Fibroblast of skin of scalp (primary cell): ENCODE data around the gene CIPC. TPM values are rescaled to one million over a fixed set of nuclear protein-coding genes. Genes with fewer than 3 reads are reported as not detected.

Source experiments
- DNase-seq: peaks from one replicate; pipeline ENCODE4 v3.0.0-alpha.2; 2013
- polyA plus RNA-seq, 2 experiments: library from polyadenylated mRNA; unstranded; fragments of 120-200 nt; gene quantifications; one replicate each; pipeline ENCODE4 v1.2.1, GENCODE V29; 2013; ENCODE audit not compliant: insufficient read length in 2 of 2

The CIPC gene
- 7.7 TPM for polyA plus RNA-seq (2013, experiment 1 of 2; ENCODE audit: insufficient read length)
- polyA plus RNA-seq (2013, experiment 2 of 2; ENCODE audit: insufficient read length): 8.4 TPM

DNA sequence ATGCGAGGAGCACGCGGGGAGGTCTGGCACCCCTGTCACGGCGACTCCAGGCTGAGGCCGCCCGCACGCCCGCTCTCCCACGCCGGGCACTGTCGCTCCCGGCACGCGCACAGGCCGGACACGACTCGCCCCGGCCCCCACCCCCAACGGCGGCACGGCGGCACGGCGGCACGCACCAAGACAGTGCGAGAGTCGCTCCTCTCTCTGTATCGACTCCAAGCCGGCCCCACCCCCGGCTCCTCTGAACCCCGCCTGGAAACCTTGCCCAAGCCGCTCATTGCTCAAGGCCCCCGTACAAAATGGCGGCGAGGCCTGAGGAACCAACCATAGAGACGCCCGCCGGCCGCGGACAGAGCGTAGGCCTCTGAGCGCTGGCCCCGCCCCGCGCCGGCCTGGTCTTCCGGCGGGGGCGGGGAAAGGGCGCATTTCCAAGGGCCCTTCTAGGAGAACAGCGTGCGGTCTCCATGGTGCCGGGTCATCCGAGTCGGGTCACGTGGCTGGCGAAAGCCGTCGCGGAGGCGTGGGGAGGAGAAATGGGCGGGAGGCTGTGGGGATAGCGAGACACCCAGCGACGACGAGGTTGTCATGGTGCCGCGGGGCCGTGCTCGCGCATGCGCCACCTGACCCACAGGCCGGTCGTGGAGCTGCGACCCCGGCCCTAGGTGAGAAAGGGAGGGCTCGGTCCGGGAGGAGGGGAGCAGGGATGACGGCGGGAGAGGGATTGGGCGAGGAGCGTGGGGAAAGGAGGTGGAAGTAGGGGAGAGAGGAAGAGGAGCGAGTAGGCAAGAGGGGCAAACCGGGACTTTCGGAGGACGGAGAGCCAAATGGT, at the start of gene CIPC:
CIPC (plus strand) TSS at position 559 of the 829 bp plus-strand sequence. CDS start 7,451 bp downstream, outside the sequence.
- peak; percentile 99 for DNase-seq

DNA sequence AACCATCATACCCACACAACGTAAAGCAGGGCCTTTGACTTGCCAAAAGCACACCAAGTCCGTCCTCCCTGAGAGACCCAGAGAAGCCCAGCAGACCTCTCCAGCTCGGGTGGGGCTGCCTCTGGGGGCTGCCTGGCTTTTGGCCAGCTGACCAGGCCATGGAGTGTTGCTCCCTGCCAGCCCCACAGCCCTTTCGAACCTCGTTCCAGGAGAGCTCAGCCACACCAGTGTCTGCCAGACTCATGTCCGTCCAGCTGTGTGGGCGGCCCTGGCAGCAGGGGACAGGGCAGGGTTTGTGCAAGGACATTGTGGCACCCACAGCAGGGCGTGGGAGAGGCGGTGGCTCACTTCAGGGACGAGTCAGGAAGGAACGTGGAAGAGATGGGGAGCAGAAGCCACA, 46.9 kb upstream of the CIPC start:
- DNase-seq: no peak

DNA sequence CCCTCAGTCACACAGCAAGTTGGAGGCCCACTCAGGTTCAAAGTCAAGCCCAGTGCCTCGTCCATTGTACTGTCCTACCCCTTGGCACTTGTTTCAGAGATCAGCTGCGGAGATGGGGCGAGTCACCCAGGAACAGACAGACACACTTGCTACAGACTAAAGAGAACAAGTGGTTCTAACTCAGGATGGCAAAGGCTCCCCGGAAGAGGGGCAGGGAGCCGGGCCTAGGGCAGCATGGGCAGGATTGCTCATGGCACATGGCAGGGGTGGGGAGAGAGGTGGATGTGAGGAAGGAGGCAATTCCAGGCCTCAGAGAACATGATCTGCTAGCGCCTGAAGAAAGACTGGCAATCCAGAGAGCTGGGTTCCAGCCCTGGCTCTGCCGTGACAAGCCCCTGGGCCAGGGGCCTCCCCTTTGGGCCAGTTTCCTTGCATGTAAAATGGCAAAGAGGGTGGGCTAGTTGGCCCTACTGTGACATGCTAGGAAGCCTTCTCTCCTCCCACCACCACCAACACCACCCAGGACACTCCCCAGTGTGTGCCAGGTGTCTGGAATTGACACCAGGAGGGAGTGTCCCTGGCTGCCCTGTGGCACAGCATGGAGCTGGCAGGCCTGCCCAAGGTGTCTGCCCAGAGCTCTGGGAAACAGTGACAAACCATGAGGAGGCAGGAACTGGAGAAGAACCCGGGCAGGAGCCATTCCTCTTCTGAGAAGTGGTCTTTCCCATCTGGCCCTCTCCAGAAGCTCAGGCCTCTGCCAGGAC, 45.6 kb upstream of the CIPC start:
- no peak for DNase-seq

DNA sequence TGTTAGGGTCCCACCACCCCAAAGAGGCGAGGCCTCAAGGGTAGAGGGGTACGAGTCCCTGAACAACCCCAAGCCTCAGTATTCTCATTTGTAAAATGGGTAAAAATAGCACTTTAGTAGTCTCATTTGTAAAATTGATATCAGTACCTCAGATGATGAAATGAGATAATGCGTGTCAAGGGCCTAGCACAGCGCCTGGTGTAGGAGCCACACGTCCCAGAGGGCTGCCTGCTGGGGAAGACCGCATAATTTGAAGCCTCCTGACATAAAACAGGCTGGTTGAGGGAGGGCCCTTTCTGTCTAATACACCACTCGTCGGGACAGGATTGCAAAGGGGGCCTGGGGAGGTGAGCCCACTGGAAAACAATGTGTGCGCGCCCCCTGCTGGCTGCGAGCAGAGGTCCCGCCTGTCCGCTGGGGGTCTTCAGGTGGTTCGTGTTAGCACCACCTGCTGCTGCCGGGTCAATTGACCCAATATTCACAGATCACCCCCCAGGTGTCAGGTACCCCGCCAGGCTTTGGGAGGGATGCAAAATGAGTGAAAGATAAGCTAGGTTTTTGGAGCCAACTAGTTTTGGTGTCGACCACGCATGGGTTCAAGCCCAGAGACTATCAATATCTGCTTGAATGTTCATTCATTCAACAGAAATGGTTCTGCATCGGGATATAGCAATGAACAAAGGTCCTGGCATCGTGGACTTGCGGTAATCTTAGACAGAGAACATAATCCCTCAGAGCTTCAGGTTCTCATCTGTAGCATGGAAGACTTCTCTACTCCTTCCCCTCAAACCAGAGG, 44.8 kb upstream of the CIPC start:
- peak; percentile 86 for DNase-seq

- DNase-seq: no peak
Observed at GRCh38 chr14:77055306-77055705, 42.8 kb upstream of the CIPC start.

- no peak for DNase-seq
Observed at GRCh38 chr14:77055981-77056380, 42.1 kb upstream of the CIPC start.

- DNase-seq: no peak
Observed at GRCh38 chr14:77058117-77058516, 39.9 kb upstream of the CIPC start.

GRCh38 chr14:77058785-77059184, 39.3 kb upstream of the CIPC start:
- no peak for DNase-seq

- DNase-seq: peak; percentile 85
Observed at GRCh38 chr14:77059276-77059915, 38.7 kb upstream of the CIPC start.

DNA sequence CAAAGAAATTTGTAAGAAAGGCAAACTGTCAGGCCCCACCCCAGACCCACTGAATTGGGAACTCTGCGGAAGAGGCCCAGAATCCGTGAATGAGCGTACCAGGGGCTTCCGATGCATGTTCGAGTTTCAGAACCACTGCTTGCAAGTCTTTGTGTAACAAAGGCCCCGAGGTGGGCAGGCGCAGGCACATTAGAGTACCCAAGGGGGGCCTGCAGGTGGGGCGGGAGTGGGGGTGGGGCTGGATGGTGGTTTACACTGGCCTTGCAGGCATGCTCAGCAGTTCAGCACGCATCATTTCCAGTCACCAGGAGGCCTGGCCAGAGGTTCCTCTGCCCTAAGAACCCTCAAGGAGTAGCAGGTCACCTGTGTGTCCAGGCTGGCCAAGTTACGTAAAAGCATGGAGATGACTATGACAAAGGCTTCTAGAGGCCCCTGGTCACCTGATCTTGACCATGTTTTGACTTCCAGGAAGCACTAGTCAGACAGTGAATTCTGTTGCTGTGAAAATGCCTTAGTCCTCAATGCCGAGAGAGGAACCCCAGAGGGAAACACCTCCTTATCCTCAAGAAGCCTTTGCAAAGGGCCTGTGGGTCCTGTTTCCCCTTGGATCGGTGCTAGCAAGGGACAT, 36.3 kb upstream of the CIPC start:
- DNase-seq: no peak

GRCh38 chr14:77062261-77062660, 35.8 kb upstream of the CIPC start:
- no peak for DNase-seq

GRCh38 chr14:77063571-77064171, 34.4 kb upstream of the CIPC start:
- DNase-seq: no peak

- no peak for DNase-seq
Observed at GRCh38 chr14:77064521-77065178, 33.4 kb upstream of the CIPC start.

GRCh38 chr14:77065851-77066577, 32.0 kb upstream of the CIPC start:
- DNase-seq: no peak

- DNase-seq: no peak
Observed at GRCh38 chr14:77066578-77067172, 31.4 kb upstream of the CIPC start.

GRCh38 chr14:77067632-77068516, 30.2 kb upstream of the CIPC start:
- DNase-seq: peak; percentile 53

- DNase-seq: no peak
Observed at GRCh38 chr14:77068517-77069200, 29.4 kb upstream of the CIPC start.

GRCh38 chr14:77069551-77069950, 28.5 kb upstream of the CIPC start:
- DNase-seq: no peak
